H9 (cell line): Measurements from ENCODE around the gene LPCAT1. TPM values are rescaled to one million over a fixed set of nuclear protein-coding genes. Genes with fewer than 3 reads are reported as not detected.

ENCODE experiments used
- DNase-seq: peaks from one replicate; pipeline ENCODE4 v3.0.0-alpha.2; 2017
- H2AFZ ChIP-seq: one replicate; pipeline ENCODE4 v1.6.1; 2013; ENCODE audit warnings: mild to moderate bottlenecking, low read length, control low read depth, moderate library complexity
- H2AK5ac ChIP-seq: 2 replicates; pipeline ENCODE4 v1.6.1; 2013; ENCODE audit warnings: low read length, control low read depth, mixed read lengths; ENCODE audit not compliant: insufficient read length
- H2BK120ac ChIP-seq: one replicate; pipeline ENCODE4 v1.6.1; 2013; ENCODE audit warnings: low read depth, mild to moderate bottlenecking, low read length, control low read depth, inconsistent platforms; ENCODE audit not compliant: poor library complexity, severe bottlenecking
- H2BK12ac ChIP-seq: 2 replicates; pipeline ENCODE4 v1.6.1; 2013; ENCODE audit warnings: low read length, control low read depth, mixed read lengths, low read depth; ENCODE audit not compliant: insufficient read length
- H2BK15ac ChIP-seq: 2 replicates; pipeline ENCODE4 v1.6.1; 2013; ENCODE audit warnings: low read depth, low read length, control low read depth
- H2BK20ac ChIP-seq: one replicate; pipeline ENCODE4 v1.6.1; 2013; ENCODE audit warnings: low read depth, mild to moderate bottlenecking, low read length, control low read depth, inconsistent platforms; ENCODE audit not compliant: poor library complexity, severe bottlenecking
- H2BK5ac ChIP-seq: 2 replicates; pipeline ENCODE4 v1.6.1; 2013; ENCODE audit warnings: low read length, control low read depth, mixed read lengths; ENCODE audit not compliant: insufficient read length
- H3K14ac ChIP-seq: 2 replicates; pipeline ENCODE4 v1.6.1; 2013; ENCODE audit warnings: low read length, control low read depth; ENCODE audit not compliant: insufficient read depth
- H3K18ac ChIP-seq: 2 replicates; pipeline ENCODE4 v1.6.1; 2013; ENCODE audit warnings: low read depth, mild to moderate bottlenecking, mixed read lengths, low read length, control low read depth; ENCODE audit not compliant: insufficient read length
- H3K23ac ChIP-seq: 2 replicates; pipeline ENCODE4 v1.6.1; 2013; ENCODE audit warnings: low read length, control low read depth, mixed read lengths, low read depth; ENCODE audit not compliant: insufficient read length
- H3K23me2 ChIP-seq: 2 replicates; pipeline ENCODE4 v1.6.1; 2013; ENCODE audit warnings: low read depth, mild to moderate bottlenecking, mixed read lengths, low read length, control low read depth; ENCODE audit not compliant: insufficient read length, poor library complexity, severe bottlenecking
- H3K27ac ChIP-seq: 2 replicates; pipeline ENCODE4 v1.5.1; 2013; ENCODE audit warnings: low read length, control low read depth, mixed read lengths, low read depth; ENCODE audit not compliant: insufficient read length
- H3K27me3 ChIP-seq: 2 replicates; pipeline ENCODE4 v1.6.1; 2013; ENCODE audit warnings: low read length, control low read depth, inconsistent platforms; ENCODE audit not compliant: insufficient read depth
- H3K4ac ChIP-seq: 2 replicates; pipeline ENCODE4 v1.6.1; 2013; ENCODE audit warnings: low read depth, mild to moderate bottlenecking, control low read depth, inconsistent platforms, low read length, moderate library complexity
- H3K4me1 ChIP-seq: 2 replicates; pipeline ENCODE4 v1.6.1; 2013; ENCODE audit warnings: low read length, control low read depth, inconsistent platforms; ENCODE audit not compliant: insufficient read depth
- H3K4me2 ChIP-seq: 2 replicates; pipeline ENCODE4 v1.6.1; 2013; ENCODE audit warnings: low read length, control low read depth, mixed read lengths; ENCODE audit not compliant: insufficient read length, insufficient read depth
- H3K56ac ChIP-seq: 2 replicates; pipeline ENCODE4 v1.6.1; 2013; ENCODE audit warnings: low read depth, mild to moderate bottlenecking, mixed read lengths, low read length, control low read depth; ENCODE audit not compliant: insufficient read length
- H3K79me1 ChIP-seq: 2 replicates; pipeline ENCODE4 v1.6.1; 2013; ENCODE audit warnings: low read depth, mild to moderate bottlenecking, moderate library complexity, low read length, control low read depth, inconsistent platforms; ENCODE audit not compliant: insufficient read depth, poor library complexity, severe bottlenecking
- H3K79me2 ChIP-seq: 2 replicates; pipeline ENCODE4 v1.6.1; 2013; ENCODE audit warnings: low read length, control low read depth, inconsistent platforms; ENCODE audit not compliant: insufficient read depth
- H3K9ac ChIP-seq: 2 replicates; pipeline ENCODE4 v1.6.1; 2013; ENCODE audit warnings: low read length, control low read depth, mixed read lengths; ENCODE audit not compliant: insufficient read length; ENCODE audit errors: extremely low read depth
- H3K9me3 ChIP-seq: one replicate; pipeline ENCODE4 v1.6.1; 2013; ENCODE audit warnings: low read depth, low read length, inconsistent platforms; ENCODE audit not compliant: control insufficient read depth
- H3T11ph ChIP-seq: one replicate; pipeline ENCODE4 v1.6.1; 2013; ENCODE audit warnings: mild to moderate bottlenecking, low read length, control low read depth, inconsistent platforms
- H4K20me1 ChIP-seq: one replicate; pipeline ENCODE4 v1.6.1; 2013; ENCODE audit not compliant: control insufficient read depth, insufficient read length, insufficient read depth
- H4K5ac ChIP-seq: 2 replicates; pipeline ENCODE4 v1.6.1; 2013; ENCODE audit warnings: low read depth, mild to moderate bottlenecking, mixed read lengths, low read length, control low read depth; ENCODE audit not compliant: insufficient read length
- H4K8ac ChIP-seq: replicated peaks from 2 replicates; pipeline ENCODE4 v1.6.1; 2013; ENCODE audit warnings: low read length, control low read depth, mixed read lengths, low read depth; ENCODE audit not compliant: insufficient read length
- H4K91ac ChIP-seq: 2 replicates; pipeline ENCODE4 v1.6.1; 2013; ENCODE audit warnings: low read depth, mild to moderate bottlenecking, moderate library complexity, mixed read lengths, low read length, control low read depth; ENCODE audit not compliant: insufficient read length
- H3K27ac Mint-ChIP-seq, 3 experiments: 2 replicates in 2 of 3; 3 replicates in 1 of 3; pipeline ENCODE4 v1.8.0; 2020 to 2021; ENCODE audit warnings: mixed read lengths in 3 of 3, mild to moderate bottlenecking in 1 of 3, moderate library complexity in 1 of 3
- H3K27me3 Mint-ChIP-seq: 2 replicates; pipeline ENCODE4 v1.8.0; 2021; ENCODE audit warnings: low read depth, mild to moderate bottlenecking, moderate library complexity, mixed read lengths
- H3K36me3 Mint-ChIP-seq, 3 experiments: 2 replicates in 2 of 3; 3 replicates in 1 of 3; pipeline ENCODE4 v1.8.0; 2020 to 2021; ENCODE audit warnings: low read depth in 3 of 3, mixed read lengths in 3 of 3; ENCODE audit not compliant: insufficient read depth in 1 of 3
- H3K4me1 Mint-ChIP-seq, 2 experiments: 2 replicates each; pipeline ENCODE4 v1.8.0; 2020; ENCODE audit warnings: mixed read lengths in 2 of 2
- H3K4me3 Mint-ChIP-seq, 2 experiments: 2 replicates in 1 of 2; 3 replicates in 1 of 2; pipeline ENCODE4 v1.8.0; 2020 to 2021; ENCODE audit warnings: mild to moderate bottlenecking in 2 of 2, mixed read lengths in 2 of 2, moderate library complexity in 1 of 2
- H3K9me3 Mint-ChIP-seq, 2 experiments: 2 replicates in 1 of 2; 3 replicates in 1 of 2; pipeline ENCODE4 v1.8.0; 2020; ENCODE audit warnings: mild to moderate bottlenecking in 2 of 2, mixed read lengths in 2 of 2, moderate library complexity in 1 of 2
- WGBS: extraction: QIAGEN DNeasy Blood & Tissue Kit; methylation state at CpG from one replicate; pipeline ENCODE4 v1.1.7; 2013; ENCODE audit warnings: missing lambda C conversion rate, low lambda C conversion rate, mixed read lengths; ENCODE audit not compliant: insufficient read length; ENCODE audit errors: extremely low coverage; 5-methylcytosine and 5-hydroxymethylcytosine counted together
- total RNA-seq: library from RNA; stranded (reverse); gene quantifications from 2 replicates; pipeline ENCODE4 v1.2.1, GENCODE V29; 2021
- TF ChIP-seq, protein P1 (sequence below): fragments of 200-600 bp; sonication (generic); conservative IDR thresholded peaks from 3 replicates; pipeline ENCODE4 v1.8.0; 2021; ENCODE audit warnings: antibody characterized with exemption, mild to moderate bottlenecking

The LPCAT1 gene
- total RNA-seq, 1 experiment from 2014 or later = 231 TPM

DNA sequence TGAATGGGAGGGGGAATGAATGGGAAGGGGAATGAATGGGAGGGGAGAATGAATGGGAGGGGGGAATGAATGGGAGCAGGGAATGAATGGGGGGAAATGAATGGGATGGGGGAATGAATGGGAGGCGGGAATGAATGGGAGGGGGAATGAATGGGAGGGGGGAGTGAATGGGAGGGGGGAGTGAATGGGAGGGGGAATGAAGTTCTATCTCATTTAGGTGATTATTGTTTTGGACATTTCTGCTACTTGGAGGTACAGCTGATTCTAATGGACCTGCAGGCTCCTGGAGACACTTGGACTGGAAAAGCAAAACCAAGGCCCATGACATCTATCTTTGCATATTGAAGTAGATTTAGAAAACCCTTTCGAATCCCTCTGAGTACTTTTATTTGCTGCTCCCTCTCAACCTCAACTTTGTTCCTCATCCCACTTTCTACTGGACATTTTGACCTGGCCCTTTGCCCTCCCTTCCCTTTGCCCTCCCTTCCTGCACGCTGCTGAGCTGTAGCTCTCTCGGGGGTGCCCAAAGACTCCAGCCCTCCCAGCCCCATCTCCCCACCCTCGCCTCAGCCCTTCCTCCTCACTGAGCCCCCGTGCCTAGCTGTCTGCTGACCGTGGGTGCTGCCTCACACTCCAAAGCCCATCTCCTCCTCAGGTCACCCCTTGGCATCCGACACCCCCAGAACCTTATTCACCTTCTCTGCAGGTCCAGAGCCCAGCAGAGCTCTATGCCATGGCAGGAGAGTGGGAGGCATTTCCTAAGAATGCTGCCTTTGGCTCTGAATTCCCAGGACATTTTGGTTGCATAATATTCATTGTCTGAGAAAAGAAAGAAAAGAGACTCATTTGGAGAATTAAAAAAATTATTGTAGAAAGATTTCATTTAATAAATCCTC is 19.9 kb upstream of the LPCAT1 start:
- no peaks in the 10 kb centered on the region for H3K27me3 ChIP-seq
- no peaks in the 10 kb centered on the region for H3K23me2 ChIP-seq
- H2AFZ ChIP-seq = no peak overlapping the region
- no peak for DNase-seq
- H2BK15ac ChIP-seq = no peak overlapping the region
- no peak overlapping the region for H2BK5ac ChIP-seq
- H3K4me2 ChIP-seq = no peak overlapping the region
- H3K4me1 ChIP-seq = no peaks in the 10 kb centered on the region
- no peak overlapping the region for H2BK20ac ChIP-seq
- no peaks in the 10 kb centered on the region for H4K20me1 ChIP-seq
- H3K14ac ChIP-seq = no peak overlapping the region
- H4K5ac ChIP-seq = no peak overlapping the region
- H3K23ac ChIP-seq = no peak overlapping the region
- no peak overlapping the region for H3K4ac ChIP-seq
- no peak overlapping the region for H3K27ac ChIP-seq
- no peak overlapping the region for H4K8ac ChIP-seq
- H3K4me3 Mint-ChIP-seq = no peak overlapping the region
- H4K91ac ChIP-seq = no peak overlapping the region
- H3K79me1 ChIP-seq = no peaks in the 10 kb centered on the region
- no peaks in the 10 kb centered on the region for H3K4me1 Mint-ChIP-seq
- peaks cover 11% of the 10 kb centered on the region for H3K27me3 Mint-ChIP-seq
- no peak overlapping the region for H3T11ph ChIP-seq
- TF ChIP-seq, protein P1, sequence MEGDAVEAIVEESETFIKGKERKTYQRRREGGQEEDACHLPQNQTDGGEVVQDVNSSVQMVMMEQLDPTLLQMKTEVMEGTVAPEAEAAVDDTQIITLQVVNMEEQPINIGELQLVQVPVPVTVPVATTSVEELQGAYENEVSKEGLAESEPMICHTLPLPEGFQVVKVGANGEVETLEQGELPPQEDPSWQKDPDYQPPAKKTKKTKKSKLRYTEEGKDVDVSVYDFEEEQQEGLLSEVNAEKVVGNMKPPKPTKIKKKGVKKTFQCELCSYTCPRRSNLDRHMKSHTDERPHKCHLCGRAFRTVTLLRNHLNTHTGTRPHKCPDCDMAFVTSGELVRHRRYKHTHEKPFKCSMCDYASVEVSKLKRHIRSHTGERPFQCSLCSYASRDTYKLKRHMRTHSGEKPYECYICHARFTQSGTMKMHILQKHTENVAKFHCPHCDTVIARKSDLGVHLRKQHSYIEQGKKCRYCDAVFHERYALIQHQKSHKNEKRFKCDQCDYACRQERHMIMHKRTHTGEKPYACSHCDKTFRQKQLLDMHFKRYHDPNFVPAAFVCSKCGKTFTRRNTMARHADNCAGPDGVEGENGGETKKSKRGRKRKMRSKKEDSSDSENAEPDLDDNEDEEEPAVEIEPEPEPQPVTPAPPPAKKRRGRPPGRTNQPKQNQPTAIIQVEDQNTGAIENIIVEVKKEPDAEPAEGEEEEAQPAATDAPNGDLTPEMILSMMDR = no peak
- H3K36me3 Mint-ChIP-seq = no peaks in the 10 kb centered on the region
- H3K9me3 ChIP-seq = no peaks in the 10 kb centered on the region
- H3K18ac ChIP-seq = no peak overlapping the region
- H2BK120ac ChIP-seq = no peak overlapping the region
- H2BK12ac ChIP-seq = no peak overlapping the region
- no peak overlapping the region for H2AK5ac ChIP-seq
- H3K56ac ChIP-seq = no peak overlapping the region
- no peak overlapping the region for H3K27ac Mint-ChIP-seq
- WGBS = 100% methylated on average over 1 of the region's 8 CpGs
- H3K9ac ChIP-seq = no peak overlapping the region
- peaks cover 0 to 2% of the 10 kb centered on the region in 2 experiments; a peak in 2 of 5 replicates for H3K9me3 Mint-ChIP-seq
- H3K79me2 ChIP-seq = no peaks in the 10 kb centered on the region
